HepG2 (cell line): ENCODE results near the gene LCK. TPM values are rescaled to one million over a fixed set of nuclear protein-coding genes. Genes with fewer than 3 reads are reported as not detected.

Experiments used
- CBFB ChIP-seq: sonication (generic); formaldehyde crosslinking; IDR thresholded peaks from 2 replicates; pipeline ENCODE4 v1.4.0; 2020; ENCODE audit warnings: missing genetic modification reagents
- DNMT3B ChIP-seq: conservative IDR thresholded peaks from 2 replicates; pipeline ENCODE4 v1.6.1; 2016; ENCODE audit warnings: missing biosample characterization, control low read depth
- GTF3A ChIP-seq: sonication (generic); formaldehyde crosslinking; conservative IDR thresholded peaks from 2 replicates; pipeline ENCODE4 v1.4.0; 2020; ENCODE audit warnings: mild to moderate bottlenecking, missing genetic modification reagents
- HNF1B ChIP-seq: sonication (generic); formaldehyde crosslinking; IDR thresholded peaks from 2 replicates; pipeline ENCODE4 v1.5.1; 2020; ENCODE audit warnings: mild to moderate bottlenecking, moderate library complexity, missing genetic modification reagents
- HOXD1 ChIP-seq: sonication (generic); formaldehyde crosslinking; IDR thresholded peaks from 2 replicates; pipeline ENCODE4 v1.5.0; 2020; ENCODE audit warnings: missing genetic modification reagents
- NFYB ChIP-seq: sonication (generic); formaldehyde crosslinking; IDR thresholded peaks from 2 replicates; pipeline ENCODE4 v1.4.0; 2020; ENCODE audit warnings: missing genetic modification reagents
- U2AF2 ChIP-seq: fragments of 200-400 bp; formaldehyde crosslinking; IDR thresholded peaks from 2 replicates; pipeline ENCODE4 v1.6.1; 2017; ENCODE audit warnings: low read depth, mild to moderate bottlenecking, low read length
- ZBTB42 ChIP-seq: sonication (generic); formaldehyde crosslinking; IDR thresholded peaks from 2 replicates; pipeline ENCODE4 v1.5.0; 2020; ENCODE audit warnings: mild to moderate bottlenecking, missing genetic modification reagents
- ZFP91 ChIP-seq: sonication (generic); formaldehyde crosslinking; IDR thresholded peaks from 2 replicates; pipeline ENCODE4 v1.9.0; 2022; ENCODE audit warnings: missing genetic modification reagents, mild to moderate bottlenecking, borderline replicate concordance
- ZNF460 ChIP-seq: sonication (generic); formaldehyde crosslinking; IDR thresholded peaks from 2 replicates; pipeline ENCODE4 v1.5.1; 2020; ENCODE audit warnings: missing genetic modification reagents, mild to moderate bottlenecking, borderline replicate concordance
- ZNF550 ChIP-seq: sonication (generic); formaldehyde crosslinking; IDR thresholded peaks from 2 replicates; pipeline ENCODE4 v1.4.0; 2020; ENCODE audit warnings: mild to moderate bottlenecking, missing genetic modification reagents, borderline replicate concordance
- ZNF557 ChIP-seq: sonication (generic); formaldehyde crosslinking; IDR thresholded peaks from 2 replicates; pipeline ENCODE4 v1.4.0; 2020; ENCODE audit warnings: missing genetic modification reagents
- ZNF607 ChIP-seq: sonication (generic); formaldehyde crosslinking; IDR thresholded peaks from 2 replicates; pipeline ENCODE4 v1.5.1; 2020; ENCODE audit warnings: missing genetic modification reagents, mild to moderate bottlenecking, borderline replicate concordance
- ZNF7 ChIP-seq: IDR thresholded peaks from 2 replicates; pipeline ENCODE4 v1.6.1; 2016; ENCODE audit warnings: missing biosample characterization, missing genetic modification reagents
- polyA plus RNA-seq, 8 experiments: library from polyadenylated mRNA; depleted of rRNA in 3 of 8; stranded (reverse) in 7 of 8; unstranded in 1 of 8; fragments of >200 nt; fragmentation: Illumina TruSeq in 4 of 8; extraction: Trizol in 4 of 8; gene quantifications; 2 replicates each; pipeline versions ENCODE4 v1.2.1 to v1.2.3, GENCODE V29; 2011 to 2016; ENCODE audit warnings: low read depth in 4 of 8, missing spikeins in 1 of 8, mixed read lengths in 1 of 8; ENCODE audit not compliant: insufficient read depth in 1 of 8
- total RNA-seq, 5 experiments: library from RNA; depleted of rRNA; stranded (reverse); fragments of >200 nt; fragmentation: Illumina TruSeq; extraction: Trizol; gene quantifications; 2 replicates each; pipeline ENCODE4 v1.2.3, GENCODE V29; 2016; ENCODE audit warnings: low read depth in 1 of 5
- TF ChIP-seq, protein P1 (sequence below), 2 experiments: IDR thresholded peaks; 2 replicates each; pipeline ENCODE4 v1.6.1; 2011 to 2012; ENCODE audit warnings: low read length in 2 of 2, borderline replicate concordance in 1 of 2, low read depth in 1 of 2, mild to moderate bottlenecking in 1 of 2, moderate library complexity in 1 of 2
- TF ChIP-seq, protein P2 (sequence below): sonication (generic); IDR thresholded peaks from 2 replicates; pipeline ENCODE4 v1.6.1; 2016; ENCODE audit warnings: low read depth, borderline replicate concordance

The LCK gene
- total and polyA plus RNA-seq, 2 of the 13 experiments (the other 11 are each of a cell fraction or from before 2014, with no cell fraction given), result 0.93 to 1.8 TPM

DNA sequence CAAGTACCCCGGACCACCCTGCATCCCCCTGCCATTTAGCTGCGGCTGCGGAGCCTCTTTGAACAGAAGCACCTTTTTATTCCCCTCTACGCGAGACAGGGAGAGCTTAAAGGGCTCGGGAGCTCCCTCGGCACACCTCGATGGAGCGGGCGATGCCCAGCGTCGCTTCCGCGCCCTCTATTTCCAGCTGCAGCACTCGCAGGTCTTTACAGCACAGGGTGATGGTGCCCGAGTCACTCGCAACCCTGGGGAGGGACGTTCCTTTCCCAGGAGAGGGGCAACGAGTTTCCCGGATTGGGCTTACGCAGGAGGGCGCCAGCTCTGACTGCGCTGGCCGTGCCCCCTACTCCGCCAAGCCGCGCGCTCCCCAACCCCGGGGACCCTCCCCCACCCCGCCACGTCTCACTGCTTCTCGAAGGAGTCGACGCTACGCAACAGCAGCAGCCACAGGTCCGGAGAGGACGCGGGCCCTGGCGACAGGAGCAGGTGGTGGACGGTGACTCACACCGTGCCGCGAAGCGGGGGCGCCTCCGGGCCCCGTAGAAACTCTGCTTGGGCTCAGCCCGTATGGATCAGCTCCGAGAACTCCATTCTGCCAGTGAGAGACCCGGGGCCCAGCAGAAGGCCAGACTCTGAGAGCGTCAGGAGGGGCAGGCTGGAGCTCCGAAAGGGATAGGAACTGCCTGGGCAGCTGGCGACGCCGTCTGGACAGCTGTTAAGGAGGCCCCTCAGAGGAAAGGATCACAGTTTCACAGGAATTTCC lies 9.9 kb upstream of the LCK start (continued):
- TF ChIP-seq, protein P1, sequence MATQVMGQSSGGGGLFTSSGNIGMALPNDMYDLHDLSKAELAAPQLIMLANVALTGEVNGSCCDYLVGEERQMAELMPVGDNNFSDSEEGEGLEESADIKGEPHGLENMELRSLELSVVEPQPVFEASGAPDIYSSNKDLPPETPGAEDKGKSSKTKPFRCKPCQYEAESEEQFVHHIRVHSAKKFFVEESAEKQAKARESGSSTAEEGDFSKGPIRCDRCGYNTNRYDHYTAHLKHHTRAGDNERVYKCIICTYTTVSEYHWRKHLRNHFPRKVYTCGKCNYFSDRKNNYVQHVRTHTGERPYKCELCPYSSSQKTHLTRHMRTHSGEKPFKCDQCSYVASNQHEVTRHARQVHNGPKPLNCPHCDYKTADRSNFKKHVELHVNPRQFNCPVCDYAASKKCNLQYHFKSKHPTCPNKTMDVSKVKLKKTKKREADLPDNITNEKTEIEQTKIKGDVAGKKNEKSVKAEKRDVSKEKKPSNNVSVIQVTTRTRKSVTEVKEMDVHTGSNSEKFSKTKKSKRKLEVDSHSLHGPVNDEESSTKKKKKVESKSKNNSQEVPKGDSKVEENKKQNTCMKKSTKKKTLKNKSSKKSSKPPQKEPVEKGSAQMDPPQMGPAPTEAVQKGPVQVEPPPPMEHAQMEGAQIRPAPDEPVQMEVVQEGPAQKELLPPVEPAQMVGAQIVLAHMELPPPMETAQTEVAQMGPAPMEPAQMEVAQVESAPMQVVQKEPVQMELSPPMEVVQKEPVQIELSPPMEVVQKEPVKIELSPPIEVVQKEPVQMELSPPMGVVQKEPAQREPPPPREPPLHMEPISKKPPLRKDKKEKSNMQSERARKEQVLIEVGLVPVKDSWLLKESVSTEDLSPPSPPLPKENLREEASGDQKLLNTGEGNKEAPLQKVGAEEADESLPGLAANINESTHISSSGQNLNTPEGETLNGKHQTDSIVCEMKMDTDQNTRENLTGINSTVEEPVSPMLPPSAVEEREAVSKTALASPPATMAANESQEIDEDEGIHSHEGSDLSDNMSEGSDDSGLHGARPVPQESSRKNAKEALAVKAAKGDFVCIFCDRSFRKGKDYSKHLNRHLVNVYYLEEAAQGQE (IDR thresholded peaks at IDR 0.05; ENCODE audit: borderline replicate concordance in 1 of 2, low read depth in 1 of 2, low read length in 2 of 2), result no peak
- TF ChIP-seq NFYB (CRISPR knock-in tag), result no peak
- no peak for TF ChIP-seq GTF3A
- TF ChIP-seq HOXD1 (CRISPR knock-in tag), result no peak
- no peak for TF ChIP-seq ZNF550
- no peak for TF ChIP-seq ZBTB42 (CRISPR knock-in tag)
- TF ChIP-seq U2AF2, result no peak
- TF ChIP-seq ZNF7 (CRISPR knock-in tag), result no peak
- TF ChIP-seq HNF1B, result peak; percentile 72
- TF ChIP-seq ZFP91 (CRISPR knock-in tag), result peak; percentile 64
- no peak for TF ChIP-seq DNMT3B (CRISPR knock-in tag)
- TF ChIP-seq CBFB (CRISPR knock-in tag), result no peak
- TF ChIP-seq ZNF460 (CRISPR knock-in tag), result no peak
- peak; percentile 80 for TF ChIP-seq ZNF607 (CRISPR knock-in tag)
- TF ChIP-seq ZNF557 (CRISPR knock-in tag), result no peak
- TF ChIP-seq, protein P2, sequence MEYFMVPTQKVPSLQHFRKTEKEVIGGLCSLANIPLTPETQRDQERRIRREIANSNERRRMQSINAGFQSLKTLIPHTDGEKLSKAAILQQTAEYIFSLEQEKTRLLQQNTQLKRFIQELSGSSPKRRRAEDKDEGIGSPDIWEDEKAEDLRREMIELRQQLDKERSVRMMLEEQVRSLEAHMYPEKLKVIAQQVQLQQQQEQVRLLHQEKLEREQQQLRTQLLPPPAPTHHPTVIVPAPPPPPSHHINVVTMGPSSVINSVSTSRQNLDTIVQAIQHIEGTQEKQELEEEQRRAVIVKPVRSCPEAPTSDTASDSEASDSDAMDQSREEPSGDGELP, result peak; percentile 73; the same call in 1 of the 2 replicates
